ENCODE data around the gene ATPAF2.

The ATPAF2 gene

GRCh38 chr17:18079543-18079942 lies 40.6 kb upstream of the ATPAF2 start:
- Histone ChIP-seq H3F3A (ENCODE audit: insufficient read depth, low read length) (no peaks in the 10 kb centered on the region), H2AFZ (ENCODE audit: low read length) (no peak overlapping the region), H3K9me3 (ENCODE audit: low read length) (no peaks in the 10 kb centered on the region), H3K36me3 (ENCODE audit: insufficient read depth, low read length) (no peaks in the 10 kb centered on the region), H3K27me3 (ENCODE audit: insufficient read depth, low read length) (no peaks in the 10 kb centered on the region), H3K4me3 (ENCODE audit: low read depth, low read length, poor library complexity, severe bottlenecking) (no peak overlapping the region), H3K9me2 (ENCODE audit: low read depth, low read length) (no peaks in the 10 kb centered on the region), H3K4me1 (ENCODE audit: insufficient read depth, low read length, severe bottlenecking) (no peaks in the 10 kb centered on the region), H3K79me2 (ENCODE audit: insufficient read depth, low read length) (no peaks in the 10 kb centered on the region), H3K9ac (ENCODE audit: low read length) (no peak overlapping the region), H3K4me2 (ENCODE audit: low read length) (no peak overlapping the region), H4K20me1 (ENCODE audit: insufficient read depth, low read length) (no peaks in the 10 kb centered on the region), H3K27ac (ENCODE audit: low read depth, low read length, poor library complexity, severe bottlenecking) (no peak overlapping the region)
- no peak for TF ChIP-seq EZH2 (IDR thresholded peaks at IDR 0.05; ENCODE audit: borderline replicate concordance, low read length)
- TF ChIP-seq CTCF (IDR thresholded peaks at IDR 0.05; ENCODE audit: low read length), result no peak

GRCh38 chr17:18076936-18077335 lies 38.0 kb upstream of the ATPAF2 start:
- H3K9me2 ChIP-seq (ENCODE audit: low read depth, low read length), result no peaks in the 10 kb centered on the region

GRCh38 chr17:18074566-18075272 lies 35.8 kb upstream of the ATPAF2 start:
- TF ChIP-seq EZH2 (IDR thresholded peaks at IDR 0.05; ENCODE audit: borderline replicate concordance, low read length) (no peak), CTCF (IDR thresholded peaks at IDR 0.05; ENCODE audit: low read length) (no peak)
- H3F3A ChIP-seq (ENCODE audit: insufficient read depth, low read length), result no peaks in the 10 kb centered on the region
- no peaks in the 10 kb centered on the region for H3K79me2 ChIP-seq (ENCODE audit: insufficient read depth, low read length)
- H3K9me3 ChIP-seq (ENCODE audit: low read length), result no peaks in the 10 kb centered on the region
- no peaks in the 10 kb centered on the region for H3K4me1 ChIP-seq (ENCODE audit: insufficient read depth, low read length, severe bottlenecking)
- H3K4me3 ChIP-seq (ENCODE audit: low read depth, low read length, poor library complexity, severe bottlenecking), result no peak overlapping the region
- 0 out of 2 replicates have a peak, but pooled peaks cover 2% of the 10 kb centered on the region for H3K27me3 ChIP-seq (ENCODE audit: insufficient read depth, low read length)
- H3K27ac ChIP-seq (ENCODE audit: low read depth, low read length, poor library complexity, severe bottlenecking), result no peak overlapping the region
- no peak overlapping the region for H3K9ac ChIP-seq (ENCODE audit: low read length)
- no peak overlapping the region for H2AFZ ChIP-seq (ENCODE audit: low read length)
- no peaks in the 10 kb centered on the region for H3K36me3 ChIP-seq (ENCODE audit: insufficient read depth, low read length)
- H3K4me2 ChIP-seq (ENCODE audit: low read length), result no peak overlapping the region
- H3K9me2 ChIP-seq (ENCODE audit: low read depth, low read length), result no peaks in the 10 kb centered on the region
- H4K20me1 ChIP-seq (ENCODE audit: insufficient read depth, low read length), result no peaks in the 10 kb centered on the region

More at GRCh38 chr17:18076936-18077335, 38.0 kb upstream of the ATPAF2 start:
- Histone ChIP-seq H3F3A (ENCODE audit: insufficient read depth, low read length) (no peaks in the 10 kb centered on the region), H3K9me3 (ENCODE audit: low read length) (no peaks in the 10 kb centered on the region), H3K27ac (ENCODE audit: low read depth, low read length, poor library complexity, severe bottlenecking) (no peak overlapping the region), H3K4me1 (ENCODE audit: insufficient read depth, low read length, severe bottlenecking) (no peaks in the 10 kb centered on the region), H4K20me1 (ENCODE audit: insufficient read depth, low read length) (no peaks in the 10 kb centered on the region), H3K27me3 (ENCODE audit: insufficient read depth, low read length) (0 out of 2 replicates have a peak, but pooled peaks cover 2% of the 10 kb centered on the region), H3K36me3 (ENCODE audit: insufficient read depth, low read length) (no peaks in the 10 kb centered on the region), H3K4me3 (ENCODE audit: low read depth, low read length, poor library complexity, severe bottlenecking) (no peak overlapping the region), H3K79me2 (ENCODE audit: insufficient read depth, low read length) (no peaks in the 10 kb centered on the region), H3K9ac (ENCODE audit: low read length) (no peak overlapping the region), H2AFZ (ENCODE audit: low read length) (no peak overlapping the region), H3K4me2 (ENCODE audit: low read length) (no peak overlapping the region)
- TF ChIP-seq EZH2 (IDR thresholded peaks at IDR 0.05; ENCODE audit: borderline replicate concordance, low read length) (no peak), CTCF (IDR thresholded peaks at IDR 0.05; ENCODE audit: low read length) (no peak)

Data from OCI-LY1 (cell line).